GM18498 (cell line): ENCODE measurements around the gene CXCL1.

ENCODE experiments used
- ATAC-seq: cut with Tn5 transposase; IDR thresholded peaks from one replicate; pipeline ENCODE4 v1.9.1; 2021; ENCODE audit warnings: mild to moderate bottlenecking, moderate library complexity; ENCODE audit not compliant: unreplicated experiment

CXCL1 gene

GRCh38 chr4:73869130-73870055 lies at the start of gene CXCL1:
TSS of gene CXCL1 (plus strand) at chr4:73869393. CDS start at chr4:73869471, 78 bp downstream.
- ATAC-seq = no peak

- no peak for ATAC-seq
Measured at GRCh38 chr4:73821325-73821724, 47.9 kb upstream of the CXCL1 start.

- ATAC-seq = no peak
Measured at GRCh38 chr4:73822389-73822788, 46.8 kb upstream of the CXCL1 start.

GRCh38 chr4:73822812-73823504 lies 46.2 kb upstream of the CXCL1 start:
- ATAC-seq = no peak

- ATAC-seq = no peak
Measured at GRCh38 chr4:73823760-73824159, 45.4 kb upstream of the CXCL1 start.

GRCh38 chr4:73828956-73829355 lies 40.2 kb upstream of the CXCL1 start:
- ATAC-seq = no peak

GRCh38 chr4:73831569-73831968 lies 37.6 kb upstream of the CXCL1 start:
- ATAC-seq = no peak

GRCh38 chr4:73832651-73833237 lies 36.4 kb upstream of the CXCL1 start:
- no peak for ATAC-seq

GRCh38 chr4:73836373-73837279 lies 32.6 kb upstream of the CXCL1 start, which contains the start of gene CXCL6:
TSS of gene CXCL6 (plus strand) at chr4:73836678. CDS start at chr4:73836751, 73 bp downstream.
- ATAC-seq = no peak

- no peak for ATAC-seq
Measured at GRCh38 chr4:73839071-73839470, 30.1 kb upstream of the CXCL1 start.

- ATAC-seq = no peak
Measured at GRCh38 chr4:73839715-73840114, 29.5 kb upstream of the CXCL1 start.

GRCh38 chr4:73841243-73841925 lies 27.8 kb upstream of the CXCL1 start:
- ATAC-seq = no peak

- ATAC-seq = no peak
Measured at GRCh38 chr4:73842696-73843095, 26.5 kb upstream of the CXCL1 start.

- ATAC-seq = no peak
Measured at GRCh38 chr4:73843369-73843768, 25.8 kb upstream of the CXCL1 start.

- ATAC-seq = no peak
Measured at GRCh38 chr4:73844345-73844744, 24.8 kb upstream of the CXCL1 start.

- no peak for ATAC-seq
Measured at GRCh38 chr4:73844806-73845205, 24.4 kb upstream of the CXCL1 start.

GRCh38 chr4:73847526-73848182 lies 21.5 kb upstream of the CXCL1 start:
- no peak for ATAC-seq

GRCh38 chr4:73848183-73848777 lies 20.9 kb upstream of the CXCL1 start:
- no peak for ATAC-seq
